Activated CD8-positive, alpha-beta T cell treated with anti-CD3 and anti-CD28 coated beads for 36 hours (primary cell): ENCODE data around the gene LTK. TPM values are rescaled to one million over a fixed set of nuclear protein-coding genes. Genes with fewer than 3 reads are reported as not detected.
"Not testable (repeated sequence)": the region's sequence is repeated elsewhere in the genome, so short reads cannot be mapped to it uniquely, and the experiment has no call there.

Source experiments
- ATAC-seq: fragments of 200-7000 bp; cut with Tn5 transposase; one replicate; pipeline ENCODE4 v1.10.0; 2021; ENCODE audit warnings: mild to moderate bottlenecking, moderate library complexity
- CTCF ChIA-PET: fragments of 350-600 bp; sonication (Branson Sonifier 250); formaldehyde crosslinking; loops from one replicate; lab custom pipeline; 2021; ENCODE audit warnings: antibody characterized with exemption; lab: Charles Lee
- POLR2A ChIA-PET: fragments of 350-600 bp; sonication (Branson Sonifier 250); formaldehyde crosslinking; loops from one replicate; lab custom pipeline; 2021; ENCODE audit warnings: antibody characterized with exemption; lab: Charles Lee
- DNase-seq: peaks from one replicate; pipeline ENCODE4 v3.0.0-alpha.2; 2020
- H3K27ac Mint-ChIP-seq: one replicate; pipeline ENCODE4 v1.8.0; 2021; ENCODE audit warnings: mild to moderate bottlenecking, mixed read lengths
- H3K27me3 Mint-ChIP-seq: one replicate; pipeline ENCODE4 v1.8.0; 2021; ENCODE audit warnings: mixed read lengths
- H3K36me3 Mint-ChIP-seq: one replicate; pipeline ENCODE4 v1.8.0; 2021; ENCODE audit warnings: low read depth, mixed read lengths
- H3K4me1 Mint-ChIP-seq: one replicate; pipeline ENCODE4 v1.8.0; 2021; ENCODE audit warnings: low read depth, mixed read lengths
- H3K4me3 Mint-ChIP-seq: one replicate; pipeline ENCODE4 v1.8.0; 2021; ENCODE audit warnings: mild to moderate bottlenecking, moderate library complexity, mixed read lengths
- H3K9me3 Mint-ChIP-seq: one replicate; pipeline ENCODE4 v1.8.0; 2021; ENCODE audit warnings: mixed read lengths
- CTCF ChIP-seq: fragments of 200-600 bp; IDR thresholded peaks from one replicate; pipeline ENCODE4 v1.8.0; 2022; ENCODE audit warnings: antibody characterized with exemption, mild to moderate bottlenecking
- intact Hi-C: fragments of 100-400 bp; cut with micrococcal nuclease; formaldehyde crosslinking; loops from one replicate; pipeline ENCODE4 v1.10.0; 2022
- total RNA-seq, 2 experiments: library from RNA; stranded (reverse); gene quantifications; one replicate each; pipeline ENCODE4 v1.2.3, GENCODE V29; 2021

Gene LTK
- total RNA-seq, 2 experiments from 2014 or later: 0.81 to 0.83 TPM

GRCh38 chr15:41473418-41473817, 40.2 kb downstream of the LTK start:
- H3K4me1 Mint-ChIP-seq: peaks cover 13% of the 10 kb centered on the region
- POLR2A ChIA-PET: no interaction called here
- TF ChIP-seq CTCF: no peak

GRCh38 chr15:41469644-41470043, 44.0 kb downstream of the LTK start:
- H3K27ac Mint-ChIP-seq, H3K4me1 Mint-ChIP-seq: not testable (repeated sequence)

More at GRCh38 chr15:41473418-41473817, 40.2 kb downstream of the LTK start:
- ATAC-seq (no peak), DNase-seq (no peak)
- Mint-ChIP-seq H3K27me3 (no peaks in the 10 kb centered on the region), H3K9me3 (no peaks in the 10 kb centered on the region), H3K36me3 (peaks cover 33% of the 10 kb centered on the region), H3K4me3 (no peak overlapping the region), H3K27ac (no peak overlapping the region)
- CTCF ChIA-PET: no interaction called here
- intact Hi-C loops: no loop called here

GRCh38 chr15:41466711-41467110, 46.9 kb downstream of the LTK start:
- H3K9me3 Mint-ChIP-seq: no peaks in the 10 kb centered on the region
- ChIA-PET CTCF (interaction anchor here (0.6 to 4.2 kb wide), 37 partner anchors 10 to 343 kb away, joined by 3 to 49 read pairs (median 6); partner anchors contain the start of genes LTK, MAPKBP1 and RPAP1), POLR2A (interaction anchor here (1.5 kb wide), 1 partner anchor 42 kb away, joined by 4 read pairs; no protein-coding TSS in a partner anchor)
- intact Hi-C loops: loop anchor here (5.0 kb wide), 1 partner anchor 41 kb away; no protein-coding TSS in a partner anchor
- H3K4me3 Mint-ChIP-seq: no peak overlapping the region
- peak overlapping the region; percentile 11 for H3K27ac Mint-ChIP-seq
- no peak for DNase-seq
- peaks cover 4% of the 10 kb centered on the region for H3K4me1 Mint-ChIP-seq
- no peaks in the 10 kb centered on the region for H3K27me3 Mint-ChIP-seq
- TF ChIP-seq CTCF: no peak
- peaks cover 25% of the 10 kb centered on the region for H3K36me3 Mint-ChIP-seq
- ATAC-seq: peak; percentile 24

More at GRCh38 chr15:41469644-41470043, 44.0 kb downstream of the LTK start:
- ATAC-seq, H3K4me3 Mint-ChIP-seq, DNase-seq, H3K27me3 Mint-ChIP-seq, H3K9me3 Mint-ChIP-seq: not testable (repeated sequence)
- CTCF ChIA-PET: interaction anchor here (1.2 kb wide), 1 partner anchor 341 kb away, joined by 3 read pairs; no protein-coding TSS in a partner anchor
- intact Hi-C loops: loop anchor here (5.0 kb wide), 1 partner anchor 38 kb away; no protein-coding TSS in a partner anchor
- H3K36me3 Mint-ChIP-seq: peaks cover 21% of the 10 kb centered on the region
- POLR2A ChIA-PET: interaction anchor here (0.7 kb wide), 1 partner anchor 49 kb away, joined by 3 read pairs; no protein-coding TSS in a partner anchor

GRCh38 chr15:41465822-41466421, 47.7 kb downstream of the LTK start:
- CTCF ChIA-PET: interaction anchor here (0.5 to 4.2 kb wide), 51 partner anchors 9 to 439 kb away, joined by 3 to 49 read pairs (median 6); partner anchors contain the start of genes LTK, MAPKBP1 and RPAP1
- POLR2A ChIA-PET: interaction anchor here (0.6 to 1.5 kb wide), 7 partner anchors 17 to 93 kb away, joined by 3 to 7 read pairs (median 4); partner anchors contain the start of genes RPAP1 and TYRO3
- peaks cover 4% of the 10 kb centered on the region for H3K4me1 Mint-ChIP-seq
- no peaks in the 10 kb centered on the region for H3K9me3 Mint-ChIP-seq
- peaks cover 24% of the 10 kb centered on the region for H3K36me3 Mint-ChIP-seq
- DNase-seq: peak; percentile 48
- intact Hi-C loops: loop anchor here (5.0 kb wide), 1 partner anchor 41 kb away; no protein-coding TSS in a partner anchor
- H3K4me3 Mint-ChIP-seq: no peak overlapping the region
- ATAC-seq: peak; percentile 92
- H3K27ac Mint-ChIP-seq: no peak overlapping the region
- peak; percentile 99 for TF ChIP-seq CTCF
- H3K27me3 Mint-ChIP-seq: no peaks in the 10 kb centered on the region

GRCh38 chr15:41464889-41465580, 48.6 kb downstream of the LTK start:
- Mint-ChIP-seq H3K9me3 (no peaks in the 10 kb centered on the region), H3K27me3 (no peaks in the 10 kb centered on the region), H3K4me3 (no peak overlapping the region), H3K27ac (no peak overlapping the region), H3K36me3 (peaks cover 20% of the 10 kb centered on the region), H3K4me1 (peaks cover 4% of the 10 kb centered on the region)
- DNase-seq (no peak), ATAC-seq (no peak)
- ChIA-PET POLR2A (interaction anchor here (1.0 to 1.5 kb wide), 4 partner anchors 18 to 79 kb away, joined by 4 to 7 read pairs (median 6); partner anchors contain the start of gene RPAP1), CTCF (interaction anchor here (0.7 to 4.2 kb wide), 43 partner anchors 8 to 1439 kb away, joined by 3 to 49 read pairs (median 6); partner anchors contain the start of genes LTK, MAPKBP1 and RPAP1)
- intact Hi-C loops: loop anchor here (5.0 kb wide), 1 partner anchor 42 kb away; no protein-coding TSS in a partner anchor
- no peak for TF ChIP-seq CTCF
